Thyroid gland (tissue), 4 donors: Measurements from ENCODE around the gene PROZ. TPM values are rescaled to one million over a fixed set of nuclear protein-coding genes. Genes with fewer than 3 reads are reported as not detected.

Experiments used
- DNase-seq, 2 donors: peaks; one replicate each; pipeline ENCODE4 v3.0.0-alpha.2; 2019
- H3K27ac ChIP-seq, 3 donors: fragments of 200-600 bp; sonication (generic); 1 replicate in 2 of 3; 2 replicates in 1 of 3; pipeline ENCODE4 v1.5.1; 2016 to 2019; ENCODE audit warnings: mild to moderate bottlenecking in 1 of 3, moderate library complexity in 1 of 3
- H3K27me3 ChIP-seq: fragments of 200-600 bp; sonication (generic); one replicate; pipeline ENCODE4 v1.5.1; 2019
- H3K36me3 ChIP-seq, 2 donors: fragments of 200-600 bp; sonication (generic); one replicate each; pipeline ENCODE4 v1.5.1; 2016 to 2019
- H3K4me1 ChIP-seq, 2 donors: fragments of 200-600 bp; sonication (generic); one replicate each; pipeline ENCODE4 v1.5.1; 2017 to 2019
- H3K4me3 ChIP-seq, 3 donors: fragments of 200-600 bp; sonication (generic); replicated peaks in 1 of 3; 1 replicate in 2 of 3; 2 replicates in 1 of 3; pipeline ENCODE4 v1.5.1; 2016; ENCODE audit warnings: mild to moderate bottlenecking in 1 of 3
- H3K9me3 ChIP-seq: fragments of 200-600 bp; sonication (generic); one replicate; pipeline ENCODE4 v1.5.1; 2017
- CTCF ChIP-seq, 6 experiments: fragments of 200-600 bp in 3 of 6; fragments of 450-650 bp in 3 of 6; sonication (generic) in 3 of 6; IDR thresholded peaks; one replicate each; pipeline ENCODE4 v1.5.1; 2016 to 2019; ENCODE audit warnings: antibody characterized with exemption in 6 of 6, mild to moderate bottlenecking in 2 of 6, inconsistent platforms in 1 of 6, moderate library complexity in 1 of 6
- POLR2A ChIP-seq, 2 donors: fragments of 450-650 bp; IDR thresholded peaks; one replicate each; pipeline ENCODE4 v1.6.1; 2017; ENCODE audit warnings: antibody characterized with exemption in 2 of 2, mild to moderate bottlenecking in 2 of 2, moderate library complexity in 1 of 2
- WGBS, 2 donors: methylation state at CpG; one replicate each; pipeline ENCODE4 v1.1.5; 2017; 5-methylcytosine and 5-hydroxymethylcytosine counted together
- intact Hi-C: fragments of 100-400 bp; cut with DNase I; formaldehyde crosslinking; loops from one replicate; pipeline ENCODE4 v1.15.1; 2023
- total RNA-seq, 4 donors: library from RNA; depleted of rRNA; stranded (reverse); fragments of >200 nt; gene quantifications; one replicate each; pipeline ENCODE4 v1.2.3, GENCODE V29; 2016

The PROZ gene
- total RNA-seq, 4 donors from 2014 or later = not detected

DNA sequence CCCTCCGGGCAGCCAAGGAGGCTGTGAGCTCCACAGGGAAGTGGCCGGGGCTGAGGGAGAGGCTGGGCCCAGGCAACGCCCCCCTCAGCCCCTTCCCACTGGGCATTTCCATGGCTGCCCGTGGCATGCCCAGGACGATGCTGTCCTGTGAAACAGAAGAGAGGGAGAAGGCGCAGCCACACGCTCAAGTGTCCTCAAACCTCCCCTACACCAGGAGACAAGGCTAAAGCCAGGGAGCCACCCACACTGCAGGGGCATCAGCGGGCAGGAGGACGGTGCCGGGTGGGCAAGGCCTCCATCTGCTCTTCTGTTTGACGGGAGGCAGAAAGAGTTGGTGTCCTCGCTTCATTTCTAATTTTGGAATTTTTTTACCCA is 14.2 kb upstream of the PROZ start:
- Histone ChIP-seq H3K36me3 (no peaks in the 10 kb centered on the region), H3K4me3 (no peak overlapping the region), H3K4me1 (peaks cover 0 to 7% of the 10 kb centered on the region in 2 donors), H3K27ac (no peak overlapping the region), H3K27me3 (no peaks in the 10 kb centered on the region), H3K9me3 (no peaks in the 10 kb centered on the region)
- intact Hi-C loops = no loop called here
- no peak for DNase-seq
- TF ChIP-seq POLR2A (IDR thresholded peaks at IDR 0.05) (no peak), CTCF (IDR thresholded peaks at IDR 0.05) (no peak)
- WGBS, 2 donors = 87 to 89% methylated on average over 8 to 9 of the region's 12 CpGs

- intact Hi-C loops = no loop called here
- Histone ChIP-seq H3K27ac (no peak overlapping the region), H3K27me3 (no peaks in the 10 kb centered on the region), H3K36me3 (no peaks in the 10 kb centered on the region), H3K4me1 (no peaks in the 10 kb centered on the region), H3K4me3 (no peak overlapping the region), H3K9me3 (no peaks in the 10 kb centered on the region)
- TF ChIP-seq POLR2A (IDR thresholded peaks at IDR 0.05) = no peak
- TF ChIP-seq CTCF (IDR thresholded peaks at IDR 0.05) = no peak
- DNase-seq = no peak
- 88 to 89% methylated on average over 12 of the region's 12 CpGs for WGBS, 2 donors
Measured at GRCh38 chr13:113145496-113145895, 13.0 kb upstream of the PROZ start.

DNA sequence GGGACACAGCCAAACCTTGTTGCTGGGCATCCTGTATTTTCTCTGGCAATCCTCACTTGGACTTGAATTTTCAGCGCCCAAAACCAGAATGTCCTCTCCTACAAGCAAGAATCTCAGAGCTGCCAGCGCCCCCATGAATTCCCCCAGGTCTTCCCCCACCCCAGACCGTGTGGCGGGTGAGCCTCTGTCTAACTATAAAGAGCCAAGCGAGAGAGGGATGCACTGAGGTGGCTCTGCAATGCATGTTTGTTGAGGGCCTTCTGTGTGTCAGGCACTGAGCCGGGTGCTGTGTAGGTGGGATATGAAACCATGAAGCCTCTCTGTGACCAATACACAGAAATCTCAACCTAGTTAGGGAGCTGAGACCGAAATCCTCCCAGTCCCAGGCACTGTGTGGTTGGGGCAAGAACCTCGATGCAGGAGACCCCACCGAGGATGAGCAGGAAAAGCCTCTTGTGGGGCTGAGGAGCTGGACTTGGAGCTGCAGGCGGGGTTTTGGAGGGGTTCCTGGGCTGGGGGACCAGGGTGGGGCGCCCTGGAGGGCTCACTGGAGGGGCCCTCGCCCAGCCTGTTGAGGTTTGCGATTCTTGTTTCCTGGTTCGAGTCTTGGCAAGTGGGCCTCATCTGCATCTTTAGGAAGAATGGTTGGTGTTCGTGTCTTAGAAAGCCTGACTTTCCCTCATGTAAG is 12.4 kb upstream of the PROZ start:
- Histone ChIP-seq H3K4me1 (no peaks in the 10 kb centered on the region), H3K9me3 (no peaks in the 10 kb centered on the region), H3K36me3 (no peaks in the 10 kb centered on the region), H3K27me3 (no peaks in the 10 kb centered on the region), H3K27ac (no peak overlapping the region), H3K4me3 (no peak overlapping the region)
- WGBS, 2 donors = 83 to 87% methylated on average over 13 to 14 of the region's 15 CpGs
- TF ChIP-seq POLR2A (IDR thresholded peaks at IDR 0.05) = no peak
- no peak for TF ChIP-seq CTCF (IDR thresholded peaks at IDR 0.05)
- intact Hi-C loops = no loop called here
- DNase-seq = no peak

GRCh38 chr13:113146750-113147149 is 11.7 kb upstream of the PROZ start:
- DNase-seq = no peak
- TF ChIP-seq CTCF (IDR thresholded peaks at IDR 0.05) (no peak), POLR2A (IDR thresholded peaks at IDR 0.05) (no peak)
- Histone ChIP-seq H3K9me3 (no peaks in the 10 kb centered on the region), H3K4me1 (no peaks in the 10 kb centered on the region), H3K27me3 (no peaks in the 10 kb centered on the region), H3K36me3 (no peaks in the 10 kb centered on the region), H3K27ac (no peak overlapping the region), H3K4me3 (no peak overlapping the region)
- intact Hi-C loops = no loop called here
- WGBS, 2 donors = 79 to 90% methylated on average over 7 to 9 of the region's 9 CpGs

DNA sequence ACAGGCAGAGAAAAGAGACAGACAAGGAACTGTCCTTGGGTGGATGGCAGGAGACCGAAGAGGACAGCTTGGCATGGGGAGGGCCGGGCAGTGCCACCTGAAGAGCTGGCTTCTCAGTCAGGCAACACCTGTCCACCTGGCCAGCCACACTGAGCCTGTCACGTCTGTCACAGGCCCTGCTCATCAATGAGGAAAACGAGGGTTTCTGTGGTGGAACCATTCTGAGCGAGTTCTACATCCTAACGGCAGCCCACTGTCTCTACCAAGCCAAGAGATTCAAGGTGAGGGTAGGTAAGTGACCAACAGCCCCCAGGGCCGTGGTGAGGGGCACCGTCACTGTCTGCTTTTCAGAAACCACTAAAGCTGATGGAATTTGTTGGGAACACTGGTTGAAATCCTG is 11.2 kb upstream of the PROZ start:
- Histone ChIP-seq H3K9me3 (no peaks in the 10 kb centered on the region), H3K4me1 (peaks cover 0 to 2% of the 10 kb centered on the region in 2 donors), H3K4me3 (no peak overlapping the region), H3K36me3 (no peaks in the 10 kb centered on the region), H3K27ac (no peak overlapping the region), H3K27me3 (no peaks in the 10 kb centered on the region)
- intact Hi-C loops = no loop called here
- DNase-seq = no peak
- TF ChIP-seq POLR2A (IDR thresholded peaks at IDR 0.05) = no peak
- no peak for TF ChIP-seq CTCF (IDR thresholded peaks at IDR 0.05)
- 84 to 93% methylated on average over 8 of the region's 8 CpGs for WGBS, 2 donors
